HG02981 (cell line): ENCODE measurements around the gene TECR.
"Not testable (repeated sequence)": the region's sequence is repeated elsewhere in the genome, so short reads cannot be mapped to it uniquely, and the experiment has no call there.

Source experiments
- ATAC-seq: cut with Tn5 transposase; IDR thresholded peaks from one replicate; pipeline ENCODE4 v1.9.1; 2021; ENCODE audit warnings: mild to moderate bottlenecking, moderate library complexity; ENCODE audit not compliant: unreplicated experiment

Gene TECR

GRCh38 chr19:14559916-14560775 lies 30.8 kb downstream of the TECR start:
- ATAC-seq = no peak

GRCh38 chr19:14560776-14561108 lies 31.3 kb downstream of the TECR start:
- ATAC-seq = no peak

GRCh38 chr19:14561249-14561648 lies 31.9 kb downstream of the TECR start:
- ATAC-seq = no peak

- ATAC-seq = no peak
Measured at GRCh38 chr19:14561847-14562351, 32.5 kb downstream of the TECR start.

- ATAC-seq = no peak
Measured at GRCh38 chr19:14562660-14563589, 33.5 kb downstream of the TECR start.

GRCh38 chr19:14563590-14563926 lies 34.2 kb downstream of the TECR start:
- ATAC-seq = no peak

- no peak for ATAC-seq
Measured at GRCh38 chr19:14563989-14564651, 34.7 kb downstream of the TECR start.

- not testable (repeated sequence) for ATAC-seq
Measured at GRCh38 chr19:14564652-14565297, 35.4 kb downstream of the TECR start.

- ATAC-seq = no peak
Measured at GRCh38 chr19:14565298-14565679, 35.9 kb downstream of the TECR start.

- ATAC-seq = no peak
Measured at GRCh38 chr19:14565765-14566711, 36.6 kb downstream of the TECR start.

GRCh38 chr19:14566712-14567077 lies 37.3 kb downstream of the TECR start:
- ATAC-seq = no peak

- ATAC-seq = no peak
Measured at GRCh38 chr19:14567079-14567478, 37.7 kb downstream of the TECR start.

- ATAC-seq = no peak
Measured at GRCh38 chr19:14570864-14571527, 41.6 kb downstream of the TECR start.

GRCh38 chr19:14571695-14572490 lies 42.5 kb downstream of the TECR start, which contains the start of gene NDUFB7:
Gene NDUFB7 (minus strand): TSS chr19:14572066. CDS start chr19:14572000, 66 bp downstream.
- peak; percentile 85 for ATAC-seq

- ATAC-seq = no peak
Measured at GRCh38 chr19:14575428-14575980, 46.1 kb downstream of the TECR start.

- no peak for ATAC-seq
Measured at GRCh38 chr19:14576363-14576762, 47.0 kb downstream of the TECR start.

- no peak for ATAC-seq
Measured at GRCh38 chr19:14577264-14577663, 47.9 kb downstream of the TECR start.

GRCh38 chr19:14577885-14578427 lies 48.6 kb downstream of the TECR start:
- ATAC-seq = no peak
